GM23338 (cell line): ENCODE data around the gene CMPK1. TPM values are rescaled to one million over a fixed set of nuclear protein-coding genes. Genes with fewer than 3 reads are reported as not detected.

Source experiments
- ATAC-seq: fragments of 200-7000 bp; cut with Tn5 transposase; 3 replicates; pipeline ENCODE4 v1.9.1; 2020
- DNase-seq: peaks from one replicate; pipeline ENCODE4 v3.0.0-alpha.2; 2015; ENCODE audit warnings: low spot score
- H2AFZ ChIP-seq: fragments of 200-600 bp; sonication (generic); 2 replicates; pipeline ENCODE4 v1.8.0; 2016; ENCODE audit warnings: antibody characterized with exemption, mild to moderate bottlenecking, moderate library complexity
- H3F3A ChIP-seq: fragments of 200-600 bp; sonication (generic); replicated peaks from 2 replicates; pipeline ENCODE4 v1.8.0; 2017; ENCODE audit warnings: antibody characterized with exemption, mixed run types, low read depth
- H3K27ac ChIP-seq: fragments of 200-600 bp; sonication (generic); 2 replicates; pipeline ENCODE4 v1.6.1; 2016; ENCODE audit warnings: low read depth
- H3K27me3 ChIP-seq: fragments of 200-600 bp; sonication (generic); 2 replicates; pipeline ENCODE4 v1.8.0; 2016; ENCODE audit warnings: mild to moderate bottlenecking, mixed run types, moderate library complexity; ENCODE audit not compliant: insufficient read depth
- H3K36me3 ChIP-seq: fragments of 200-600 bp; sonication (generic); 2 replicates; pipeline ENCODE4 v1.8.0; 2016; ENCODE audit warnings: mild to moderate bottlenecking; ENCODE audit not compliant: insufficient read depth
- H3K4me1 ChIP-seq: fragments of 200-600 bp; sonication (generic); 2 replicates; pipeline ENCODE4 v1.8.0; 2016; ENCODE audit warnings: mild to moderate bottlenecking, moderate library complexity; ENCODE audit not compliant: insufficient read depth
- H3K4me2 ChIP-seq: fragments of 200-600 bp; sonication (generic); 2 replicates; pipeline ENCODE4 v1.7.1; 2017; ENCODE audit warnings: mixed run types
- H3K4me3 ChIP-seq: fragments of 200-600 bp; sonication (generic); 2 replicates; pipeline ENCODE4 v1.6.1; 2016; ENCODE audit warnings: mixed run types
- H3K79me2 ChIP-seq: fragments of 200-600 bp; sonication (generic); replicated peaks from 2 replicates; pipeline ENCODE4 v1.8.0; 2017; ENCODE audit warnings: mild to moderate bottlenecking; ENCODE audit not compliant: insufficient read depth
- H3K9me2 ChIP-seq: fragments of 200-600 bp; sonication (generic); 2 replicates; pipeline ENCODE4 v1.8.0; 2017; ENCODE audit not compliant: insufficient read depth
- H4K20me1 ChIP-seq: fragments of 200-600 bp; sonication (generic); replicated peaks from 2 replicates; pipeline ENCODE4 v1.8.0; 2017; ENCODE audit warnings: mild to moderate bottlenecking; ENCODE audit not compliant: insufficient read depth
- H3K27ac Mint-ChIP-seq: 2 replicates; pipeline ENCODE4 v1.8.0; 2020; ENCODE audit warnings: inconsistent platforms, mild to moderate bottlenecking, moderate library complexity, mixed read lengths
- H3K27me3 Mint-ChIP-seq: 3 replicates; pipeline ENCODE4 v1.8.0; 2022; ENCODE audit warnings: low read depth, mild to moderate bottlenecking, moderate library complexity, mixed read lengths, inconsistent platforms; ENCODE audit not compliant: insufficient read depth, poor library complexity
- H3K36me3 Mint-ChIP-seq: 3 replicates; pipeline ENCODE4 v1.8.0; 2021; ENCODE audit warnings: low read depth, mild to moderate bottlenecking, inconsistent platforms, moderate library complexity, mixed read lengths
- H3K4me1 Mint-ChIP-seq: 3 replicates; pipeline ENCODE4 v1.8.0; 2020; ENCODE audit warnings: mild to moderate bottlenecking, inconsistent platforms, mixed read lengths
- H3K4me3 Mint-ChIP-seq: 3 replicates; pipeline ENCODE4 v1.8.0; 2021; ENCODE audit warnings: moderate library complexity, mild to moderate bottlenecking, inconsistent platforms, mixed read lengths
- H3K9me3 Mint-ChIP-seq: 3 replicates; pipeline ENCODE4 v1.8.0; 2020; ENCODE audit warnings: moderate library complexity, mild to moderate bottlenecking, inconsistent platforms, mixed read lengths
- CREB1 ChIP-seq: fragments of 250-450 bp; sonication (Bioruptor Pico); IDR thresholded peaks from 2 replicates; pipeline ENCODE4 v1.5.0; 2020; ENCODE audit warnings: low read depth, mild to moderate bottlenecking, moderate library complexity
- JUNB ChIP-seq: IDR thresholded peaks from one replicate; pipeline ENCODE4 v1.6.1; 2016; ENCODE audit warnings: antibody characterized with exemption; ENCODE audit not compliant: unreplicated experiment
- NANOG ChIP-seq: IDR thresholded peaks from 2 replicates; pipeline ENCODE4 v1.6.1; 2016; ENCODE audit warnings: antibody characterized with exemption, borderline replicate concordance
- POLR2AphosphoS5 ChIP-seq: IDR thresholded peaks from 2 replicates; pipeline ENCODE4 v1.6.1; 2016; ENCODE audit warnings: antibody characterized with exemption, low read depth
- STAT1 ChIP-seq: IDR thresholded peaks from one replicate; pipeline ENCODE4 v1.6.1; 2016; ENCODE audit warnings: antibody characterized with exemption; ENCODE audit not compliant: unreplicated experiment
- ZNF331 ChIP-seq: fragments of 250-450 bp; sonication (Bioruptor Pico); IDR thresholded peaks from 2 replicates; pipeline ENCODE4 v1.5.0; 2020; ENCODE audit warnings: low read depth, mild to moderate bottlenecking, moderate library complexity
- polyA plus RNA-seq: library from polyadenylated mRNA; unstranded; fragments of >200 nt; fragmentation: Nextera tagmentation; extraction: Ambion mirVana; gene quantifications from 2 replicates; pipeline ENCODE4 v1.2.1, GENCODE V29; 2016
- total RNA-seq: library from RNA; depleted of rRNA; stranded (reverse); fragments of >200 nt; shearing (Covaris generic); gene quantifications from 2 replicates; pipeline ENCODE4 v1.2.3, GENCODE V29; 2014
- TF ChIP-seq, protein P1 (sequence below): fragments of 250-450 bp; sonication (Bioruptor Pico); IDR thresholded peaks from 2 replicates; pipeline ENCODE4 v1.5.0; 2020; ENCODE audit warnings: mild to moderate bottlenecking, moderate library complexity
- TF ChIP-seq, protein P2 (sequence below), 2 experiments: fragments of 200-600 bp in 1 of 2; sonication (generic) in 1 of 2; conservative IDR thresholded peaks; 2 replicates each; pipeline versions ENCODE4 v1.5.1 to v1.6.1; 2016 to 2017; ENCODE audit warnings: antibody characterized with exemption in 2 of 2, low read depth in 2 of 2, mild to moderate bottlenecking in 2 of 2, moderate library complexity in 1 of 2

CMPK1 gene
- total and polyA plus RNA-seq, 2 experiments from 2014 or later: 22.8 to 28.6 TPM

DNA sequence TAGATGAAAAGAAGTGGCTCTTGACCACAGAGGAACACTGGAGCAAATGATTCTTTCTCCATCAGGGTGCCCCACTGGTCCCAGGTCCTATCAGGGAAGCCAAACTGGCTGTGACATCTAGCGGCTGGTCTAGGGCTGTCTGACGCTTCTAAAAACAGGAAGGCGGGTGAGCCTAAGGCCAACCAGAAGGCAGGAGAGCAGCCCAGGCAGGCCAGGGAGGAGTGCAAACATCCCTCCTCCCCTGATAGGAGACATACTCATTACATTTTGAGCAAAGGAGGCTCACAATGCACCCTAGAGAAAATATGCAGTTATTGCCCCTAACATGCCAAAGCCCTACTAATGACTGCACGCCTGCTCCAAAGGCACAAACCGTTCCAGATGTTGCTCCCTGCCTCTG, 72.1 kb downstream of the CMPK1 start (continued):
- TF ChIP-seq, protein P1, sequence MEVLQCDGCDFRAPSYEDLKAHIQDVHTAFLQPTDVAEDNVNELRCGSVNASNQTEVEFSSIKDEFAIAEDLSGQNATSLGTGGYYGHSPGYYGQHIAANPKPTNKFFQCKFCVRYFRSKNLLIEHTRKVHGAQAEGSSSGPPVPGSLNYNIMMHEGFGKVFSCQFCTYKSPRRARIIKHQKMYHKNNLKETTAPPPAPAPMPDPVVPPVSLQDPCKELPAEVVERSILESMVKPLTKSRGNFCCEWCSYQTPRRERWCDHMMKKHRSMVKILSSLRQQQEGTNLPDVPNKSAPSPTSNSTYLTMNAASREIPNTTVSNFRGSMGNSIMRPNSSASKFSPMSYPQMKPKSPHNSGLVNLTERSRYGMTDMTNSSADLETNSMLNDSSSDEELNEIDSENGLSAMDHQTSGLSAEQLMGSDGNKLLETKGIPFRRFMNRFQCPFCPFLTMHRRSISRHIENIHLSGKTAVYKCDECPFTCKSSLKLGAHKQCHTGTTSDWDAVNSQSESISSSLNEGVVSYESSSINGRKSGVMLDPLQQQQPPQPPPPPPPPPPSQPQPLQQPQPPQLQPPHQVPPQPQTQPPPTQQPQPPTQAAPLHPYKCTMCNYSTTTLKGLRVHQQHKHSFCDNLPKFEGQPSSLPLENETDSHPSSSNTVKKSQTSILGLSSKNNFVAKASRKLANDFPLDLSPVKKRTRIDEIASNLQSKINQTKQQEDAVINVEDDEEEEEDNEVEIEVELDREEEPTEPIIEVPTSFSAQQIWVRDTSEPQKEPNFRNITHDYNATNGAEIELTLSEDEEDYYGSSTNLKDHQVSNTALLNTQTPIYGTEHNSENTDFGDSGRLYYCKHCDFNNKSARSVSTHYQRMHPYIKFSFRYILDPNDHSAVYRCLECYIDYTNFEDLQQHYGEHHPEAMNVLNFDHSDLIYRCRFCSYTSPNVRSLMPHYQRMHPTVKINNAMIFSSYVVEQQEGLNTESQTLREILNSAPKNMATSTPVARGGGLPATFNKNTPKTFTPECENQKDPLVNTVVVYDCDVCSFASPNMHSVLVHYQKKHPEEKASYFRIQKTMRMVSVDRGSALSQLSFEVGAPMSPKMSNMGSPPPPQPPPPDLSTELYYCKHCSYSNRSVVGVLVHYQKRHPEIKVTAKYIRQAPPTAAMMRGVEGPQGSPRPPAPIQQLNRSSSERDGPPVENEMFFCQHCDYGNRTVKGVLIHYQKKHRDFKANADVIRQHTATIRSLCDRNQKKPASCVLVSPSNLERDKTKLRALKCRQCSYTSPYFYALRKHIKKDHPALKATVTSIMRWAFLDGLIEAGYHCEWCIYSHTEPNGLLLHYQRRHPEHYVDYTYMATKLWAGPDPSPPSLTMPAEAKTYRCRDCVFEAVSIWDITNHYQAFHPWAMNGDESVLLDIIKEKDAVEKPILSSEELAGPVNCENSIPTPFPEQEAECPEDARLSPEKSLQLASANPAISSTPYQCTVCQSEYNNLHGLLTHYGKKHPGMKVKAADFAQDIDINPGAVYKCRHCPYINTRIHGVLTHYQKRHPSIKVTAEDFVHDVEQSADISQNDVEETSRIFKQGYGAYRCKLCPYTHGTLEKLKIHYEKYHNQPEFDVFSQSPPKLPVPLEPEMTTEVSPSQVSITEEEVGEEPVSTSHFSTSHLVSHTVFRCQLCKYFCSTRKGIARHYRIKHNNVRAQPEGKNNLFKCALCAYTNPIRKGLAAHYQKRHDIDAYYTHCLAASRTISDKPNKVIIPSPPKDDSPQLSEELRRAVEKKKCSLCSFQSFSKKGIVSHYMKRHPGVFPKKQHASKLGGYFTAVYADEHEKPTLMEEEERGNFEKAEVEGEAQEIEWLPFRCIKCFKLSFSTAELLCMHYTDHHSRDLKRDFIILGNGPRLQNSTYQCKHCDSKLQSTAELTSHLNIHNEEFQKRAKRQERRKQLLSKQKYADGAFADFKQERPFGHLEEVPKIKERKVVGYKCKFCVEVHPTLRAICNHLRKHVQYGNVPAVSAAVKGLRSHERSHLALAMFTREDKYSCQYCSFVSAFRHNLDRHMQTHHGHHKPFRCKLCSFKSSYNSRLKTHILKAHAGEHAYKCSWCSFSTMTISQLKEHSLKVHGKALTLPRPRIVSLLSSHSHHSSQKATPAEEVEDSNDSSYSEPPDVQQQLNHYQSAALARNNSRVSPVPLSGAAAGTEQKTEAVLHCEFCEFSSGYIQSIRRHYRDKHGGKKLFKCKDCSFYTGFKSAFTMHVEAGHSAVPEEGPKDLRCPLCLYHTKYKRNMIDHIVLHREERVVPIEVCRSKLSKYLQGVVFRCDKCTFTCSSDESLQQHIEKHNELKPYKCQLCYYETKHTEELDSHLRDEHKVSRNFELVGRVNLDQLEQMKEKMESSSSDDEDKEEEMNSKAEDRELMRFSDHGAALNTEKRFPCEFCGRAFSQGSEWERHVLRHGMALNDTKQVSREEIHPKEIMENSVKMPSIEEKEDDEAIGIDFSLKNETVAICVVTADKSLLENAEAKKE (CRISPR knock-in tag): no peak
- no peak for TF ChIP-seq JUNB
- TF ChIP-seq ZNF331 (CRISPR knock-in tag): no peak
- TF ChIP-seq CREB1 (CRISPR knock-in tag): no peak
- TF ChIP-seq NANOG: no peak

DNA sequence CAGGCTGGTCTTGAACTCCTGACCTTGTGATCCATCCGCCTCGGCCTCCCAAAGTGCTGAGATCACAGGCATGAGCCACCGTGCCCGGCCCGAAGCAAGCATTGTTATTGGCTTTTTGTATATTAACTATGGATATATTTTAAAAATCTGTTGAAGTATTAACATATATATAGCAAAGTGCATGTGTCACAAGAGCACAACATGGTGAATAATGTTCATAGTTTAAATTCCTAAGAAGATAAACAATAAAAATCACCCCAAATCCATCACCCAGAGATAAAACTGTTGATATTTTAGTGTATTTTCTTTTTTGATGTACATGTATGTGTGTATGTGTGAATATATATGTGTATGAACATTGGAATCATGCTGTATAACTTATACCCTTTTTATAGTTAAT, 73.4 kb downstream of the CMPK1 start:
- H3K27me3 Mint-ChIP-seq: peaks cover 11% of the 10 kb centered on the region
- no peak overlapping the region for H3K27ac ChIP-seq
- TF ChIP-seq NANOG (no peak), STAT1 (no peak), POLR2AphosphoS5 (no peak), ZNF331 (CRISPR knock-in tag) (no peak)
- TF ChIP-seq, protein P2, sequence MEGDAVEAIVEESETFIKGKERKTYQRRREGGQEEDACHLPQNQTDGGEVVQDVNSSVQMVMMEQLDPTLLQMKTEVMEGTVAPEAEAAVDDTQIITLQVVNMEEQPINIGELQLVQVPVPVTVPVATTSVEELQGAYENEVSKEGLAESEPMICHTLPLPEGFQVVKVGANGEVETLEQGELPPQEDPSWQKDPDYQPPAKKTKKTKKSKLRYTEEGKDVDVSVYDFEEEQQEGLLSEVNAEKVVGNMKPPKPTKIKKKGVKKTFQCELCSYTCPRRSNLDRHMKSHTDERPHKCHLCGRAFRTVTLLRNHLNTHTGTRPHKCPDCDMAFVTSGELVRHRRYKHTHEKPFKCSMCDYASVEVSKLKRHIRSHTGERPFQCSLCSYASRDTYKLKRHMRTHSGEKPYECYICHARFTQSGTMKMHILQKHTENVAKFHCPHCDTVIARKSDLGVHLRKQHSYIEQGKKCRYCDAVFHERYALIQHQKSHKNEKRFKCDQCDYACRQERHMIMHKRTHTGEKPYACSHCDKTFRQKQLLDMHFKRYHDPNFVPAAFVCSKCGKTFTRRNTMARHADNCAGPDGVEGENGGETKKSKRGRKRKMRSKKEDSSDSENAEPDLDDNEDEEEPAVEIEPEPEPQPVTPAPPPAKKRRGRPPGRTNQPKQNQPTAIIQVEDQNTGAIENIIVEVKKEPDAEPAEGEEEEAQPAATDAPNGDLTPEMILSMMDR (conservative IDR thresholded peaks at IDR 0.05; ENCODE audit: low read depth in 2 of 2): no peak
- TF ChIP-seq, protein P1 (CRISPR knock-in tag): no peak

More for the DNA sequence above, 73.4 kb downstream of the CMPK1 start:
- Mint-ChIP-seq H3K36me3 (no peaks in the 10 kb centered on the region), H3K4me1 (peaks cover 2% of the 10 kb centered on the region; the same call in 1 of the 3 replicates), H3K4me3 (no peak overlapping the region), H3K9me3 (no peaks in the 10 kb centered on the region), H3K27ac (no peak overlapping the region)
- Histone ChIP-seq H3K36me3 (no peaks in the 10 kb centered on the region), H3K4me1 (no peaks in the 10 kb centered on the region), H3K79me2 (no peaks in the 10 kb centered on the region), H4K20me1 (no peaks in the 10 kb centered on the region), H3K9me2 (no peaks in the 10 kb centered on the region), H3K27me3 (0 out of 2 replicates have a peak, but pooled peaks cover 3% of the 10 kb centered on the region), H3K4me3 (no peak overlapping the region), H2AFZ (no peak overlapping the region), H3F3A (no peaks in the 10 kb centered on the region), H3K4me2 (no peak overlapping the region)
- DNase-seq (no peak), ATAC-seq (no peak)
